Astrocyte of the cerebellum (primary cell): ENCODE measurements around the gene LMTK3.

Experiments used
- DNase-seq: peaks from one replicate; pipeline ENCODE4 v3.0.0-alpha.2; 2011; ENCODE audit warnings: low read depth
- H3K4me3 ChIP-seq: 2 replicates; pipeline ENCODE4 v1.5.1; 2011; ENCODE audit warnings: mild to moderate bottlenecking, low read depth, low read length, moderate library complexity
- in situ Hi-C: cut with HindIII; loops from 2 replicates; pipeline ENCODE4 v1.10.0; 2017; ENCODE audit warnings: low sequenced_read_pairs
- TF ChIP-seq, protein P1 (sequence below): IDR thresholded peaks from 2 replicates; pipeline ENCODE4 v1.5.1; 2012; ENCODE audit warnings: low read length, low read depth, moderate library complexity, mild to moderate bottlenecking; ENCODE audit errors: missing control alignments

Gene LMTK3

DNA sequence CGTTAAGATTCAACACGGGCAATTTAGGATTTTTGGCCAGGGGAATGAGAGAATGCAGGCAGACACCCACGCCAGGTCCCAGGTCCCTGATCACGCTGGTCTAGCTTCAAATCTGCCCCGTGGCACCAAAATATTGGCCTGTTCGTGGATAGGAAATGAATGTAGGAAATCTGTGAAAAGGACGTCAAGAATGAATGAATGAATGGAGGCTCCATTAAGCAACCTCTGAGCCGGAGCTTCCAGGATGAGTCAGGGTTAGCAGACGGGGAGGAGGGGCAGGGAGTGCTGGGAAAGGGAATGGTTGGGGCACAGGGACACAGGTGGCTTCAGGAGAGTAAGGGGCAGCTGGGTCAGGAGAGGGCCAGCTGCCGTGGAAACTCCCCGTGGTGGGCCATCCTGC, 44.5 kb upstream of the LMTK3 start:
- in situ Hi-C loops, result no loop called here
- TF ChIP-seq, protein P1, sequence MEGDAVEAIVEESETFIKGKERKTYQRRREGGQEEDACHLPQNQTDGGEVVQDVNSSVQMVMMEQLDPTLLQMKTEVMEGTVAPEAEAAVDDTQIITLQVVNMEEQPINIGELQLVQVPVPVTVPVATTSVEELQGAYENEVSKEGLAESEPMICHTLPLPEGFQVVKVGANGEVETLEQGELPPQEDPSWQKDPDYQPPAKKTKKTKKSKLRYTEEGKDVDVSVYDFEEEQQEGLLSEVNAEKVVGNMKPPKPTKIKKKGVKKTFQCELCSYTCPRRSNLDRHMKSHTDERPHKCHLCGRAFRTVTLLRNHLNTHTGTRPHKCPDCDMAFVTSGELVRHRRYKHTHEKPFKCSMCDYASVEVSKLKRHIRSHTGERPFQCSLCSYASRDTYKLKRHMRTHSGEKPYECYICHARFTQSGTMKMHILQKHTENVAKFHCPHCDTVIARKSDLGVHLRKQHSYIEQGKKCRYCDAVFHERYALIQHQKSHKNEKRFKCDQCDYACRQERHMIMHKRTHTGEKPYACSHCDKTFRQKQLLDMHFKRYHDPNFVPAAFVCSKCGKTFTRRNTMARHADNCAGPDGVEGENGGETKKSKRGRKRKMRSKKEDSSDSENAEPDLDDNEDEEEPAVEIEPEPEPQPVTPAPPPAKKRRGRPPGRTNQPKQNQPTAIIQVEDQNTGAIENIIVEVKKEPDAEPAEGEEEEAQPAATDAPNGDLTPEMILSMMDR, result no peak
- H3K4me3 ChIP-seq, result no peak overlapping the region
- DNase-seq, result no peak

DNA sequence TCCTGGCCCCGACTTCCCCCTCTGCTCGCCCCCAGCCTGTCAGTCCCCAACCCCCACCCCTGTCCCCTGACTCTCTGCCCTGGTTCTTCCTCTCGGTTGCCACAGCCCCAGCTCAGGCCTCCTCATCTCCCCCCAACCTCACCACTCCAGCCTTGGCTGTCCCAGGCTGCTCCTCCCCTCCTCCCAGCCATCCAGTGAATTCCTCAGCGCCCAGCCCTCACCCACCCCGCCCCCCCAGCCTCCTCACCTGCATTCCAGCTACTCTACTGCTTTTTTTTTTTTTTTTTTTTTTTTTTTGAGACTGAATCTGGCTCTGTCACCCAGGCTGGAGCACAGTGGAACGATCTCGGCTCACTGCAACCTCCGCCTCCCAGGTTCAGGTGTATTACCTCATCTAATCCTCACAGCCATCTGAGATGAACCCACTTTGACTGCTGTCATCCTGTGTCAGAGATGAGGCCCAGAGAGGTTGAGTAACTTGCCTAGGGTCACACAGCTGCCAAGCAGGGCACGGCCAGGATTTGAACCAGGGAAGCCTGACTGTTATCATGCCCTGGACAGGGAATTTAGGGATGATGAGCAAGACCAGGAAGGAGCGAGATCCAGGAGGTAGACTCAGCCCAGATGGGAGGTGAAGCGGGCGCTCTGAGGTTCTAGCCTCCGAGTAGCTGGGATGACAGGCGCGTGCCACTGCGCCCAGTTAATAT, 42.9 kb upstream of the LMTK3 start:
- in situ Hi-C loops, result no loop called here
- DNase-seq, result no peak
- H3K4me3 ChIP-seq, result no peak overlapping the region
- TF ChIP-seq, protein P1, result no peak

DNA sequence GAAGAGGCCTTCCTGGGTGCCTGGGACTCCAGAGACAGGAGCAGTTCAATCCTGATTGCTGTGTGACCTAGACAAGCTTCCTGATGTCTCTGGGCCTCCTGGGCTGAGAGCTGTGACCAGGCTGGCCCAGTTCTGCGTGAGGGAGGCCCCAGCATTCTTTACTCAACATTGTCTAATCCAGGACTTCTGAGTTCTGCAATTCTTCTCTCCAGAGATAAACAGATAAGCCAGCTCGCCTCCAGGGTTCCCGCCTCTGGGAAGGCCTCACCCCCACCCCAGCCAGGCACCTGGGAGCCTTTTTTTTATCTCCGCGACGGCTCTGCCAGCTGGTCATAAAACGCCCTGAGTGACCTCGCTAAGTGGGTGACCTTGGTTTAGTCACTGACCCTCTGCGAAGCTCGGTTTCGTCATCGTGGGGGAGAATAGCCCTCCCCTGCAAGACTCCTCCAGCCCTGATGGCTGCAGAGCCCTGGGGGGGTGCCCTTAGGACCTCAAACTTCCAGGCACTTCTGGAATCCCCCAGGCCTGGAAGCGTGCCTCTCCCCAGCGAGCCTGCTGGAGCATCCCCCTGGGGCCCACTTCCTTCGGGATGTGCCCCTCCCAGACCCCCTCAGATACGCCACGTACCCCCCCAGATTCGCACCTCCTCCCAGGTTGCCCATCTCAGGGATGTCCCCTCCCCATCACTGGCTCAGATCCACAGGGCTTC, 42.2 kb upstream of the LMTK3 start:
- in situ Hi-C loops, result no loop called here
- DNase-seq, result no peak
- TF ChIP-seq, protein P1, result no peak
- H3K4me3 ChIP-seq, result no peak overlapping the region

DNA sequence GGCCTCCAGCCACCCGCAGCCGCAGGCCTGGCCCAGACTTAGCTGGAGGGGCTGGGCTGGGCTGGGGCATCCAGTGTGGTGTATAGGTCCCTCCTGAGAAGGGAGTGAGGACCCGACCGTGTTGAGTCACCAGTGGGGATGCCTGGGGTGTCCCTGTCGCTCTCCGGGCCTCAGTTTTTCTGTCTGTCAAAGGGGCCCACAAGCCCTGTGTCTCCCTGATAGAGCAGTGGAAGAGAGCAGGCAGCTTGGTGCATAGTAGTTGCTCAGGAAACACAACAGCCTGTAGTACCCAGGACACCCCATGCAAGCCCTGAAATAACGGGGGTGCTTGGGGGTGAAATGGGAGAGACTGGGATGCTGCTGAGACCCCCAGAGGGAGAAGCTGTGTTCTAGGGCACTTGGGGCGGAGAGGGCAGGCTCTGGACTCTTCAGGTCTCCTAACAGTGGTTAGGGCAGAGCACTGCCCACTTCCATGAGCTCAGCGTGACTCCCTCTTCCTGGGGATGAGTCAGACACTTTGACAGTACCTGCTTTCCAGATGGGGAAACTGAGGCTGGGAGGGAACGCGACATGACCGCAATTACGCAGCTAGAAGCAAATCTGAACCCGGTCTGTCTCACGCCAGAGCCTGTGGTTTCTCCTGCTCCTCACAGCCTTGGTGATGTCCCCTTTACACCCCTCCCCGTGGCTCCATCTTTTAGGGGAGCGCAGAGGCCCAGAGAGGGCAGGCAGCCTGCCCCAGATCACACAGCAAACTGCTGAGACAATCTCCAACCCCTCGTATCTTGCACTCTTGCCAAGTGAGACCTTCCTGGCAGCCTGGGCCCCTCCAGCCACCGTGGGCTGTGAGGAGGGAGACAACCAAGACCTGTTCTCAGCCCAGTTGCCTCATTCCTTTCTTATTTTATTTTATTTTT, 41.0 kb upstream of the LMTK3 start:
- in situ Hi-C loops, result no loop called here
- TF ChIP-seq, protein P1, result no peak
- no peak overlapping the region for H3K4me3 ChIP-seq
- no peak for DNase-seq

DNA sequence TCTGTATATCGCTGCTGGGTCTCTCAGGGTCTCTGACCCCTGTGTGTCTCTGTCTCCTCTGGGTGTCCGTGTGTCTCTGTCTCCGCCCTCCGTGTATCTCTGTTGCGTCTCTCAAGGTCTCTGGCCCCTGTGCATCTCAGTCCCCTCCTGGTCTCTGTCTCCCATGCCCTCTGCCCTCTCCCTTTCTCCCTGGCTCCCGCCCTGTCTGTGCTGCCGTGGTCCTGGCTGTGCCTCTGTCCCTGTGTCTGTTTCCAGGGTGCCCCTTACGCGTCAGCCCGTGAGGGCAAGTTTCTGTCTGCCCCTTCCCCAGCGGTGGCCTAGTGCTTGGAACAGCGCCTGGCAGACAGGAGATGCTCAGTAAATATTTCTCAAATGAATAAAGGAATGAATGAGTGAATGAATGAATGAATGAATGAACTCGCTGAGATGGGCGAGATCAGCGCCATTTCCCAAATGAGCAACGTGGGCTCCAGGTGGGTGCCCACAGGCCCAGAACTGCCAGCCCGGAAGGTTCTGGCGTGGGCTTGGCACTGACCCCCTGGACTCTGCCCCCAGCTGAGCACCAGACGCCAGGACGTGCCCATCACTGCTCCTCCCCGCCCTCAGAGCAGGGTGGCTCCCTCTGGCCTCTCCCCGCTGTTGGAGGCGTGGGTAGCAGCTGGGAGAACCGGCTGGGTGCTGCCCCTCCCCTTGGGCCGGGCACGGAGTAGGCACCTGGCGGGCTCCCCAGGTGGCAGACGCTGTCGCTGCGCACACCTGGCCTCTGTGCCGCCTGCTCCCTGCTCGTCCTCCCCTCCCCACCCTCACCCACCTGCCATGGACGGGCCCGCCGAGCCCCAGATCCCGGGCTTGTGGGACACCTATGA, 40.0 kb upstream of the LMTK3 start, which contains the start of gene SULT2B1:
Gene SULT2B1 (plus strand): TSS at position 736 of the 866 bp plus-strand sequence. CDS start 81 bp downstream, at position 817.
- TF ChIP-seq, protein P1, result no peak
- H3K4me3 ChIP-seq, result no peak within 1 kb of the TSS
- in situ Hi-C loops, result no loop called here
- no peak for DNase-seq
